Esophagus squamous epithelium (tissue), 5 donors: Measurements from ENCODE around the gene KHDRBS1. TPM values are rescaled to one million over a fixed set of nuclear protein-coding genes. Genes with fewer than 3 reads are reported as not detected.

Experiments used
- DNase-seq: peaks from one replicate; lab custom pipeline; 2025; lab: John Stamatoyannopoulos, UW
- H3K27ac ChIP-seq, 4 donors: fragments of 200-600 bp; sonication (generic); one replicate each; pipeline ENCODE4 v1.5.1; 2016 to 2019; ENCODE audit warnings: mild to moderate bottlenecking in 1 of 4
- H3K27me3 ChIP-seq, 4 donors: fragments of 200-600 bp; sonication (generic); 1 replicate in 3 of 4; 2 replicates in 1 of 4; pipeline versions ENCODE4 v1.5.1 to v1.6.0; 2017 to 2021; ENCODE audit warnings: antibody characterized with exemption in 1 of 4
- H3K36me3 ChIP-seq, 3 donors: fragments of 200-600 bp; sonication (generic); one replicate each; pipeline ENCODE4 v1.5.1; 2016 to 2019
- H3K4me1 ChIP-seq, 3 donors: fragments of 200-600 bp; sonication (generic); one replicate each; pipeline ENCODE4 v1.5.1; 2017 to 2019
- H3K4me3 ChIP-seq, 4 donors: fragments of 200-600 bp; sonication (generic); 1 replicate in 3 of 4; 2 replicates in 1 of 4; pipeline ENCODE4 v1.5.1; 2016 to 2019; ENCODE audit warnings: mild to moderate bottlenecking in 2 of 4, moderate library complexity in 1 of 4
- H3K9me3 ChIP-seq, 3 donors: fragments of 200-600 bp; sonication (generic); one replicate each; pipeline ENCODE4 v1.5.1; 2016 to 2019
- CTCF ChIP-seq, 6 experiments: fragments of 450-650 bp in 4 of 6; fragments of 200-600 bp in 2 of 6; sonication (generic) in 2 of 6; IDR thresholded peaks; one replicate each; pipeline ENCODE4 v1.5.1; 2016 to 2019; ENCODE audit warnings: antibody characterized with exemption in 6 of 6, mild to moderate bottlenecking in 4 of 6, moderate library complexity in 4 of 6
- POLR2A ChIP-seq, 4 donors: fragments of 450-650 bp; IDR thresholded peaks; one replicate each; pipeline ENCODE4 v1.6.1; 2017; ENCODE audit warnings: antibody characterized with exemption in 4 of 4, mild to moderate bottlenecking in 4 of 4, moderate library complexity in 3 of 4
- WGBS, 2 donors: methylation state at CpG; one replicate each; pipeline ENCODE4 v1.1.5; 2018; 5-methylcytosine and 5-hydroxymethylcytosine counted together
- intact Hi-C: fragments of 100-400 bp; cut with DNase I; formaldehyde crosslinking; loops from one replicate; pipeline ENCODE4 v1.15.0; 2022
- total RNA-seq, 4 donors: library from RNA; depleted of rRNA; stranded (reverse); fragments of >200 nt; gene quantifications; one replicate each; pipeline ENCODE4 v1.1.0, GENCODE V29; 2016
- donor health status: DM: yes; HTN: yes; CAD: no.

The KHDRBS1 gene
- total RNA-seq, 4 donors from 2014 or later, result 56.5 to 72.4 (median 70.8) TPM

GRCh38 chr1:32028746-32029145 lies 15.1 kb downstream of the KHDRBS1 start:
- H3K27me3 ChIP-seq, result no peaks in the 10 kb centered on the region
- DNase-seq, result no peak
- TF ChIP-seq CTCF (IDR thresholded peaks at IDR 0.05) (no peak), POLR2A (IDR thresholded peaks at IDR 0.05) (no peak)
- peaks cover 0 to 14% (median 6%) of the 10 kb centered on the region in 3 donors for H3K36me3 ChIP-seq
- 88 to 98% methylated on average over 3 of the region's 3 CpGs for WGBS, 2 donors
- no peak overlapping the region for H3K4me3 ChIP-seq
- no peak overlapping the region for H3K27ac ChIP-seq
- H3K4me1 ChIP-seq, result peaks cover 0 to 69% (median 8%) of the 10 kb centered on the region in 3 donors
- no peaks in the 10 kb centered on the region for H3K9me3 ChIP-seq
- intact Hi-C loops, result no loop called here

DNA sequence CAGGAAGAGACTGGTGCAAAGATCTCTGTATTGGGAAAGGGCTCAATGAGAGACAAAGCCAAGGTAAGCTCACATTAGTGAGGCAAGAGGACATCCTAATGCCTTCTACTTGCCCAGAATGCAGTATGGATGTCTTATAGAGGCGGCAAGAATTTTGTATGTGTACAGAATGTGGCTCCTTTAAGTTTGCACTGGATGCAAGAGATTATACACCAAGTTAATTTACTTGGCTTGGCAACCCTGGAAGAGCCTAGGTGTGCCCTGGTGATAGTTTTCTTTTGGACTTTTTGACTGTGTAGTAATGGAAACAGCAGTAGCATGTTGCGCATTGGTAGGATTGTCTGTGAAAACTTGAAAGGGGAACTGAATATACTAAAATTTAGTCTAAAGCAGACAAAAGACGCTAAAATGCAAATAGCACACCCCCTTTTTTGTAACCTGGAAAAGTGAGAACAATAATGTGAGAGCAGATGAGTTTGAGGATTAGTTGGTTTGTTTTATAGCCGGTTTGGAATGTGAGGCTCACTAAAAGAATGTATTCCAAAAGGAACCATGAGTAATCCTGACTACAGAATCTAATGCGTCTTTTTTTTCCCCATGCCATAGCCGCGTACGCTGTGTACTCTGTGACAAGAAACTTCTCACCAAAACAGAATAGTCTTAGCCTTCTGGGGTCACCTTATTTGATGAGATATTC lies 18.1 kb downstream of the KHDRBS1 start:
- DNase-seq, result no peak
- TF ChIP-seq POLR2A (IDR thresholded peaks at IDR 0.05) (no peak), CTCF (IDR thresholded peaks at IDR 0.05) (no peak)
- H3K36me3 ChIP-seq, result peaks cover 0 to 15% (median 0%) of the 10 kb centered on the region in 3 donors
- 54 to 63% methylated on average over 8 of the region's 8 CpGs for WGBS, 2 donors
- H3K9me3 ChIP-seq, result no peaks in the 10 kb centered on the region
- H3K27ac ChIP-seq, result peak overlapping the region; percentile 26 to 70 (median 60)
- intact Hi-C loops, result no loop called here
- peaks cover 0 to 58% (median 8%) of the 10 kb centered on the region in 3 donors for H3K4me1 ChIP-seq
- H3K27me3 ChIP-seq, result no peaks in the 10 kb centered on the region
- H3K4me3 ChIP-seq, result no peak overlapping the region

GRCh38 chr1:32032275-32032615 lies 18.6 kb downstream of the KHDRBS1 start:
- Histone ChIP-seq H3K27ac (peak overlapping the region; percentile 26 to 70 (median 60)), H3K4me1 (peaks cover 0 to 53% (median 8%) of the 10 kb centered on the region in 3 donors), H3K36me3 (peaks cover 0 to 19% (median 0%) of the 10 kb centered on the region in 3 donors), H3K9me3 (no peaks in the 10 kb centered on the region), H3K4me3 (no peak overlapping the region), H3K27me3 (no peaks in the 10 kb centered on the region)
- TF ChIP-seq CTCF (IDR thresholded peaks at IDR 0.05), result no peak
- TF ChIP-seq POLR2A (IDR thresholded peaks at IDR 0.05), result no peak
- 51 to 54% methylated on average over 2 of the region's 2 CpGs for WGBS, 2 donors
- DNase-seq, result no peak
- intact Hi-C loops, result no loop called here

- Histone ChIP-seq H3K27ac (no peak overlapping the region), H3K4me1 (peaks cover 0 to 35% (median 6%) of the 10 kb centered on the region in 3 donors), H3K4me3 (no peak overlapping the region), H3K36me3 (peaks cover 0 to 37% (median 4%) of the 10 kb centered on the region in 3 donors), H3K27me3 (no peaks in the 10 kb centered on the region), H3K9me3 (no peaks in the 10 kb centered on the region)
- intact Hi-C loops, result no loop called here
- TF ChIP-seq CTCF (IDR thresholded peaks at IDR 0.05), result no peak
- TF ChIP-seq POLR2A (IDR thresholded peaks at IDR 0.05), result no peak
- WGBS, 2 donors, result 88 to 93% methylated on average over 3 of the region's 3 CpGs
- no peak for DNase-seq
Observed at GRCh38 chr1:32035119-32035518, 21.5 kb downstream of the KHDRBS1 start.

GRCh38 chr1:32040711-32041110 lies 27.0 kb downstream of the KHDRBS1 start:
- Histone ChIP-seq H3K9me3 (no peaks in the 10 kb centered on the region), H3K4me3 (no peak overlapping the region), H3K4me1 (no peaks in the 10 kb centered on the region), H3K36me3 (peaks cover 0 to 49% (median 4%) of the 10 kb centered on the region in 3 donors), H3K27ac (no peak overlapping the region), H3K27me3 (no peaks in the 10 kb centered on the region)
- intact Hi-C loops, result no loop called here
- 57 to 90% methylated on average over 1 to 3 of the region's 3 CpGs for WGBS, 2 donors
- no peak for DNase-seq
- TF ChIP-seq POLR2A (IDR thresholded peaks at IDR 0.05), result no peak
